ENCODE measurements around the gene EID2B.
A peak's percentile ranks its signal among the peaks of the same experiment; 100 is the strongest.

The EID2B gene

GRCh38 chr19:39498798-39499642 lies 33.6 kb downstream of the EID2B start, which contains the start of gene DLL3:
TSS of gene DLL3 (plus strand) at chr19:39498947. CDS start at chr19:39498975, 28 bp downstream.
- ATAC-seq, result peak in 1 of 2 donors; percentile 23

- ATAC-seq, result peak; percentile 16 to 42
Measured at GRCh38 chr19:39497996-39498797, 34.5 kb downstream of the EID2B start.

GRCh38 chr19:39497701-39497995 lies 35.0 kb downstream of the EID2B start:
- ATAC-seq, result no peak

- no peak for ATAC-seq
Measured at GRCh38 chr19:39496063-39496462, 36.6 kb downstream of the EID2B start.

GRCh38 chr19:39494661-39495060 lies 38.0 kb downstream of the EID2B start:
- ATAC-seq, result no peak

DNA sequence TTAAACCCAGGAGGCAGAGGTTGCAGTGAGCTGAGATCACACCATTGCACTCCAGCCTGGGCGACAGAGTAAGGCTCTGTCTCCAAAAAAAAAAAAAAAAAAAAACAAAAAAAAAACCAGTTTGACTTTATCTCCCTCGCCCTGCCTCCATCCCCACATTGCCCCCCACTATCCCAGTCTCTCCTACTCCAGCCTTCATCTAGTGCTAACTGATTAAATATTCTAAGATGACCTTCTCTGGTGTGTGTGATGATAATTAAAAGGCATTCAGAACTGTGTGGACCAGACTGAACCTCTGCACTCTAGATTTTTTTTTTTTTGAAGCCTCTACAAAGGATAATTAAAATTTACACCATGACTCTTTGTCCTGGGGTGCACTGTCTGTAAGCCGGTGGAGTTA lies 39.9 kb downstream of the EID2B start:
- no peak for ATAC-seq

DNA sequence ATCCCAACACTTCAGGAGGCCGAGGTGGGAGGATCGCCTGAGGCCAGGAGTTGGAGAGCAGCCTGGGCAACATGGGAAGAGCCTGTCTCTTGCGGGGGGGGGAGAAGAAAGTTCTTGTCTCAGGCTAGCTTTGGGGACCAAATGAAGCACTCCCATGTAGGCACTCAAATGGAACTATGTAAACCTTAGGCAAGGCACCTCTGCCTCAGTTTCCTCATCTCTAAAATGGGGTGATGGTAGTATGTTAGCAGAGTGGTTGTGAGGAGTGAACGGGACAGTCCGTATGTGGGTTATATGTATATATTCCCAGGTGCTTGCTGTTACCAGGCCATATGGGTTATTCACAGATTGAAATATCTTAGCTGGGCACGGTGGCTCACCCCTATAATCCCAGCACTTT lies 40.4 kb downstream of the EID2B start:
- ATAC-seq, result no peak

GRCh38 chr19:39489756-39490155 lies 42.9 kb downstream of the EID2B start:
- ATAC-seq, result no peak

DNA sequence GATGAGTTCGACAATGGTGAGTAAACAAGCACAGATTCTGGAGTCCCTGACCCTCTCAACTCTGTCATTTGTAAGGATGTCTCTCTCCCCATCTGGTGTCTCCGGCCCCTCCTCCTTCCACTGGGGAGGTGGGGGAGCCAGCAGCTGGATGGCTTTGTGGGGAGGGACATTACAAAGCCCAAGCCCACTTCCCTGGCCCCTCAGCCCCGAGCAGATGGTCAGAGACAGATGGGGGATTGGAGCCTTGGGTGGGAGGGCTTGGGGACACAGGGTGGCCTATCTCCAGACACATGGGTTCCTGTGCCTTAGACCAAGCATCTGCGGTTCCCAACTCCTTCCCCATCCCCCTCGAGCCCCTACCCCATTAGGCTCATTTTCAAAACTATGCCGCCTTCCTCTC lies 49.5 kb downstream of the EID2B start:
- ATAC-seq, result no peak

GRCh38 chr19:39481676-39482075 lies 51.0 kb downstream of the EID2B start:
- ATAC-seq, result no peak

GRCh38 chr19:39481229-39481545 lies 51.5 kb downstream of the EID2B start:
- ATAC-seq, result no peak

All from activated CD4-positive, CD25-positive, alpha-beta regulatory T cell treated with anti-CD3 and anti-CD28 coated beads, Interleukin-2, amount 50 U/mL, for 24 hours (primary cell).